DND-41 (cell line): ENCODE data around the gene SDK2.
A peak's percentile ranks its signal among the peaks of the same experiment; 100 is the strongest.

Experiments used
- ATAC-seq: fragments of 200-7000 bp; cut with Tn5 transposase; 3 replicates; pipeline ENCODE4 v1.9.1; 2021; ENCODE audit warnings: low read depth; ENCODE audit not compliant: insufficient read depth
- DNase-seq: peaks from one replicate; pipeline ENCODE4 v3.0.0-alpha.2; 2020
- H2AFZ ChIP-seq: 2 replicates; pipeline ENCODE4 v1.6.0; 2012; ENCODE audit warnings: low read depth, low read length
- H3K27ac ChIP-seq: 2 replicates; pipeline ENCODE4 v1.5.1; 2012; ENCODE audit warnings: low read length, inconsistent platforms
- H3K27me3 ChIP-seq: fragments of 200-600 bp; sonication (generic); 2 replicates; pipeline ENCODE4 v1.6.0; 2012; ENCODE audit warnings: low read length, mild to moderate bottlenecking, inconsistent platforms; ENCODE audit not compliant: insufficient read depth, poor library complexity
- H3K36me3 ChIP-seq: 2 replicates; pipeline ENCODE4 v1.5.1; 2012; ENCODE audit warnings: low read length, inconsistent platforms; ENCODE audit not compliant: insufficient read depth
- H3K4me1 ChIP-seq: 2 replicates; pipeline ENCODE4 v1.5.1; 2012; ENCODE audit warnings: mild to moderate bottlenecking, low read length; ENCODE audit not compliant: insufficient read depth
- H3K4me2 ChIP-seq: 2 replicates; pipeline ENCODE4 v1.6.0; 2012; ENCODE audit warnings: mild to moderate bottlenecking, moderate library complexity, low read length, inconsistent platforms; ENCODE audit not compliant: insufficient read depth
- H3K4me3 ChIP-seq, 2 experiments: fragments of 200-600 bp in 1 of 2; shearing (Covaris generic) in 1 of 2; 2 replicates each; pipeline ENCODE4 v1.5.1; 2012 to 2016; ENCODE audit warnings: inconsistent platforms in 2 of 2, low read length in 2 of 2, mild to moderate bottlenecking in 2 of 2, low read depth in 1 of 2, moderate library complexity in 1 of 2
- H3K79me2 ChIP-seq: 2 replicates; pipeline ENCODE4 v1.6.0; 2012; ENCODE audit warnings: low read length, inconsistent platforms; ENCODE audit not compliant: insufficient read depth
- H3K9ac ChIP-seq: 2 replicates; pipeline ENCODE4 v1.6.0; 2012; ENCODE audit warnings: low read depth, mild to moderate bottlenecking, inconsistent platforms, low read length, moderate library complexity
- H3K9me3 ChIP-seq: 2 replicates; pipeline ENCODE4 v1.5.1; 2012; ENCODE audit warnings: low read length, moderate library complexity, mild to moderate bottlenecking, inconsistent platforms; ENCODE audit not compliant: insufficient read depth, severe bottlenecking
- H4K20me1 ChIP-seq: 2 replicates; pipeline ENCODE4 v1.6.0; 2012; ENCODE audit warnings: low read length; ENCODE audit not compliant: insufficient read depth
- CTCF ChIP-seq: IDR thresholded peaks from 2 replicates; pipeline ENCODE4 v1.5.1; 2012; ENCODE audit warnings: borderline replicate concordance, low read length, moderate library complexity, mild to moderate bottlenecking; ENCODE audit not compliant: poor library complexity, severe bottlenecking; ENCODE audit errors: extremely low read depth
- EZH2 ChIP-seq: IDR thresholded peaks from 3 replicates; pipeline ENCODE4 v1.6.1; 2012; ENCODE audit warnings: borderline replicate concordance, low read depth, mild to moderate bottlenecking, moderate library complexity, low read length, inconsistent platforms; ENCODE audit not compliant: severe bottlenecking

SDK2 gene

DNA sequence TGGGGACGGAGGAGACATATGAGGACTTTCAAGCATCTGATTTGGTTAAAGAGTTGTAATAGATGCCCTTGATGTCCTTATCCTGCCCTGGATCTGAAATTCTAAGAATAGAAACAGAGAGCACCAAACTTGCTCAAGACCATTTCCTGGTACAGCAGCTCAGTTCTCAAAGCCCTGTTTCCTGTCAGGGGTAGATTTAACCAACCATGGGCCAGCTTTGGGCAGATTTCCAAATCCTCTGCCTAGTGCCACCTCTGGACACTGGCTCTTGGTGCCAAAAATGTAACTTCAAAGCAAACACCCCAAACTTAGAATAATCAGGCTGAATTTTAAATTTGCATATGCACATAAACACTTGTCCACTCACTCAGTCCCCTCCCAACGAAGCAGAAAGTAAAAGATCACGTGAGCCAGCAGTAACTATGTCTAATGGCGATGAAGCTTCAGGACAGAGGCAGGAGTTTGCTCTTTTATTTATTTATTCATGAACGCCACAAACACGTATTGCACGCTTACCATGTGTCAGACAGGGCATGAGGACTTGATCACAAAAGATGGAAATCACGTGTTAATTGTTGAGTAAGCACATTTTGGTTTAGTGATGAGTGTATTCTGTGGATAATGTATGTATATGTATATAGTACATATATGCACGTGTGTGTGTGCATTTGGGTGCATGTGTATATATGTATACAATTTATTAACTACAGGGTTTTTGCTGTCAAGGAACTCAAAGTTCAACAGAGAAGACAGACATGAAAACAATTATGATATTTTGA lies 23.1 kb upstream of the SDK2 start:
- Histone ChIP-seq H3K27ac (peak overlapping the region; percentile 23; the same call in 1 of the 2 replicates), H3K79me2 (no peaks in the 10 kb centered on the region), H3K27me3 (peaks cover 7% of the 10 kb centered on the region), H3K4me2 (no peak overlapping the region), H3K4me1 (peaks cover 21% of the 10 kb centered on the region), H2AFZ (no peak overlapping the region), H3K9me3 (peaks cover 7% of the 10 kb centered on the region), H3K36me3 (no peaks in the 10 kb centered on the region), H3K4me3 (no peak overlapping the region), H3K9ac (no peak overlapping the region), H4K20me1 (no peaks in the 10 kb centered on the region)
- no peak for TF ChIP-seq EZH2
- TF ChIP-seq CTCF, result no peak
- DNase-seq (peak; percentile 45), ATAC-seq (peak; percentile 86)

GRCh38 chr17:73663614-73664013 lies 19.4 kb upstream of the SDK2 start:
- peaks cover 7% of the 10 kb centered on the region for H3K27me3 ChIP-seq
- DNase-seq, result no peak

GRCh38 chr17:73660366-73660765 lies 16.1 kb upstream of the SDK2 start:
- no peak overlapping the region for H3K4me3 ChIP-seq
- H3K4me1 ChIP-seq, result no peaks in the 10 kb centered on the region
- no peak overlapping the region for H3K4me2 ChIP-seq
- TF ChIP-seq EZH2 (no peak), CTCF (no peak)
- no peak overlapping the region for H2AFZ ChIP-seq
- H3K79me2 ChIP-seq, result no peaks in the 10 kb centered on the region
- H3K36me3 ChIP-seq, result no peaks in the 10 kb centered on the region
- ATAC-seq, result no peak
- H4K20me1 ChIP-seq, result no peaks in the 10 kb centered on the region
- no peak for DNase-seq
- peaks cover 7% of the 10 kb centered on the region for H3K27me3 ChIP-seq
- H3K9me3 ChIP-seq, result no peaks in the 10 kb centered on the region
- no peak overlapping the region for H3K9ac ChIP-seq
- no peak overlapping the region for H3K27ac ChIP-seq

More at GRCh38 chr17:73663614-73664013, 19.4 kb upstream of the SDK2 start:
- H3K27ac ChIP-seq, result no peak overlapping the region
- H3K4me3 ChIP-seq, result no peak overlapping the region
- no peak for ATAC-seq
- no peak overlapping the region for H3K9ac ChIP-seq
- H3K9me3 ChIP-seq, result no peaks in the 10 kb centered on the region
- no peak for TF ChIP-seq CTCF
- no peak for TF ChIP-seq EZH2
- no peak overlapping the region for H2AFZ ChIP-seq
- H3K79me2 ChIP-seq, result no peaks in the 10 kb centered on the region
- H3K4me2 ChIP-seq, result no peak overlapping the region
- no peaks in the 10 kb centered on the region for H3K36me3 ChIP-seq
- H4K20me1 ChIP-seq, result no peaks in the 10 kb centered on the region
- H3K4me1 ChIP-seq, result peaks cover 21% of the 10 kb centered on the region
